K562 (cell line): ENCODE measurements around the gene TMOD3. TPM values are rescaled to one million over a fixed set of nuclear protein-coding genes. Genes with fewer than 3 reads are reported as not detected.

Source experiments
- BCOR ChIP-seq: fragments of 450-650 bp; IDR thresholded peaks from 2 replicates; pipeline ENCODE4 v1.6.1; 2016
- CCAR2 ChIP-seq: fragments of 200-400 bp; formaldehyde crosslinking; IDR thresholded peaks from 2 replicates; pipeline ENCODE4 v1.6.1; 2017; ENCODE audit warnings: mild to moderate bottlenecking, low read depth, low read length
- POLR3G ChIP-seq: IDR thresholded peaks from 2 replicates; pipeline ENCODE4 v1.6.1; 2011; ENCODE audit not compliant: insufficient read length, insufficient replicate concordance; ENCODE audit errors: extremely low read depth
- RAD21 ChIP-seq, 2 experiments: fragments of 250-450 bp in 1 of 2; fragments of 450-650 bp in 1 of 2; sonication (Bioruptor Pico) in 1 of 2; formaldehyde crosslinking in 1 of 2; IDR thresholded peaks in 1 of 2; conservative IDR thresholded peaks in 1 of 2; 2 replicates each; pipeline versions ENCODE4 v1.4.0 to v1.8.0; 2020 to 2022; ENCODE audit warnings: mild to moderate bottlenecking in 2 of 2, moderate library complexity in 1 of 2
- TEAD2 ChIP-seq: fragments of 450-650 bp; IDR thresholded peaks from 2 replicates; pipeline ENCODE4 v1.6.1; 2016; ENCODE audit warnings: missing genetic modification characterization, control low read depth, missing compliant biosample characterization
- ZNF316 ChIP-seq: fragments of 450-650 bp; IDR thresholded peaks from 2 replicates; pipeline ENCODE4 v1.6.1; 2016
- polyA plus RNA-seq, 8 experiments: library from polyadenylated mRNA; depleted of rRNA in 4 of 8; stranded (reverse) in 5 of 8; unstranded in 3 of 8; fragments of >200 nt; fragmentation: Nextera tagmentation in 2 of 8; fragmentation: Illumina TruSeq in 1 of 8; extraction: Ambion mirVana in 2 of 8; extraction: Trizol in 1 of 8; gene quantifications; 2 replicates each; pipeline versions ENCODE4 v1.2.1 to v1.2.3, GENCODE V29; 2011 to 2014; ENCODE audit warnings: inconsistent platforms in 1 of 8, missing spikeins in 1 of 8
- total RNA-seq, 7 experiments: library from RNA; depleted of rRNA in 6 of 7; stranded (reverse); fragments of >200 nt in 6 of 7; fragmentation: Illumina TruSeq in 2 of 7; extraction: Trizol in 2 of 7; gene quantifications; 2 replicates each; pipeline versions ENCODE4 v1.2.1 to v1.2.3, GENCODE V29; 2011 to 2021; ENCODE audit warnings: low replicate concordance in 1 of 7
- TF ChIP-seq, protein P1 (sequence below): sonication (generic); formaldehyde crosslinking; IDR thresholded peaks from 2 replicates; pipeline ENCODE4 v1.8.0; 2022; ENCODE audit warnings: missing genetic modification reagents, mild to moderate bottlenecking, moderate library complexity, borderline replicate concordance
- TF ChIP-seq, protein P2 (sequence below): fragments of 200-400 bp; formaldehyde crosslinking; IDR thresholded peaks from 2 replicates; pipeline ENCODE4 v1.6.1; 2017; ENCODE audit warnings: mild to moderate bottlenecking, low read depth, low read length, moderate library complexity
- TF ChIP-seq, protein P3 (sequence below): fragments of 450-650 bp; IDR thresholded peaks from 2 replicates; pipeline ENCODE4 v1.6.1; 2017; ENCODE audit warnings: antibody characterized with exemption, mild to moderate bottlenecking
- TF ChIP-seq, protein P4 (sequence below), 2 experiments: fragments of 450-650 bp in 1 of 2; sonication (generic) in 1 of 2; formaldehyde crosslinking in 1 of 2; IDR thresholded peaks in 1 of 2; conservative IDR thresholded peaks in 1 of 2; 2 replicates each; pipeline versions ENCODE4 v1.6.1 to v1.8.1; 2016 to 2023; ENCODE audit warnings: mild to moderate bottlenecking in 2 of 2, moderate library complexity in 2 of 2, inconsistent platforms in 1 of 2, missing genetic modification reagents in 1 of 2
- TF ChIP-seq, protein P5 (sequence below): fragments of 250-450 bp; sonication (Bioruptor Pico); IDR thresholded peaks from 2 replicates; pipeline ENCODE4 v1.9.0; 2021; ENCODE audit warnings: mild to moderate bottlenecking
- TF ChIP-seq, protein P6 (sequence below): fragments of 200-800 bp; sonication (Bioruptor generic); IDR thresholded peaks from 2 replicates; pipeline ENCODE4 v1.6.1; 2017; ENCODE audit warnings: missing genetic modification characterization, missing compliant biosample characterization

Gene TMOD3
- total and polyA plus RNA-seq, 9 of the 15 experiments (the other 6 are each of a cell fraction or from before 2014, with no cell fraction given): 6.8 to 45.0 (median 30.9) TPM

DNA sequence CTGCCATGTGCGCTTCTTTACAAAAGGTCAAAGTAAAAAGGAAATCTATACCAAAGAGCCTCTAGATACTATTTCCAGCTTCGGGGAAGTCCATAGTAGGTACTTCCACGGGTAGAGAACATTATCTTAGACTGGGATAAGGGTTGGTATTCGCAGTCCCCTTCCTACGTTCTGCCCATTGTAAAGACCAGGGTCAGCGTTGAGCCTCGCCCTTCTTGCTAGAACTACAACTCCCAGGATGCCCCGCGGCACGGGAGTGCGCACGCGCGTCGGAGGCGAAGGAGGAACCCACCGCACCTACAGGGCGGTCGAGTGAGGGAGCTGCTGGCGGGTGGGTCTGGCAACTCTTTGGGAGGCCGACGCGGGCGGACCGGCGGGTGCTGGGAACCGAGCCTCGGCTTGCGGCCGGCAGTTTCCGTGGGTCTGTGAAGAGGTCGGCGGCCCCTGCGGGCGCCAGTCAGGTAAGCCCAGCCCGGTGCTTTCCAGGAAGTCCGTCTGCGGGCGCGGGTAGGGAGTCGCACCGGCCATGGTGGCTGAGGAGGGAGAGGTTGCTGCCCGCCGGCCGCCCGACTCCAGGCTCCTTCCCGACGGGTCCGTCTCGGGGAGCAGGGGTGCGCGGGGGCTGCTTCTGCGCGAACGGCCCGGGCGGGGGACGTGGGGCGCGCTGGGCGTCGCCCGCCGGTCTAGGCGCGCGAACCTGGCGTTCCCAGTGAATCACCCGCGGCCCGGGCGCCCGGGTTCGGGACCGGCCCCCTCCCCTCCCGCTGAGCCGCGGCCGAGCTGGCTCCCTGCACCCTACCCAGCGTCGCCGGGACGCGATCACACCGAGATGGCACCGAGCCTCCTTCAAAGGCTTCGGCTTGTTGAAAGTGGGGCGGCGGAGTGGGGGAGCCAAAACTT, at the start of gene TMOD3 (continued):
- TF ChIP-seq, protein P1, sequence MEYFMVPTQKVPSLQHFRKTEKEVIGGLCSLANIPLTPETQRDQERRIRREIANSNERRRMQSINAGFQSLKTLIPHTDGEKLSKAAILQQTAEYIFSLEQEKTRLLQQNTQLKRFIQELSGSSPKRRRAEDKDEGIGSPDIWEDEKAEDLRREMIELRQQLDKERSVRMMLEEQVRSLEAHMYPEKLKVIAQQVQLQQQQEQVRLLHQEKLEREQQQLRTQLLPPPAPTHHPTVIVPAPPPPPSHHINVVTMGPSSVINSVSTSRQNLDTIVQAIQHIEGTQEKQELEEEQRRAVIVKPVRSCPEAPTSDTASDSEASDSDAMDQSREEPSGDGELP (CRISPR knock-in tag): peak; percentile 38; the same call in 1 of the 2 replicates
- TF ChIP-seq RAD21 (CRISPR knock-in tag; conservative IDR thresholded peaks at IDR 0.05 in 1 of 2, IDR thresholded peaks at IDR 0.05 in 1 of 2) (no peak), CCAR2 (no peak), ZNF316 (no peak), TEAD2 (tag) (no peak), POLR3G (no peak), BCOR (no peak)
- TF ChIP-seq, protein P2, sequence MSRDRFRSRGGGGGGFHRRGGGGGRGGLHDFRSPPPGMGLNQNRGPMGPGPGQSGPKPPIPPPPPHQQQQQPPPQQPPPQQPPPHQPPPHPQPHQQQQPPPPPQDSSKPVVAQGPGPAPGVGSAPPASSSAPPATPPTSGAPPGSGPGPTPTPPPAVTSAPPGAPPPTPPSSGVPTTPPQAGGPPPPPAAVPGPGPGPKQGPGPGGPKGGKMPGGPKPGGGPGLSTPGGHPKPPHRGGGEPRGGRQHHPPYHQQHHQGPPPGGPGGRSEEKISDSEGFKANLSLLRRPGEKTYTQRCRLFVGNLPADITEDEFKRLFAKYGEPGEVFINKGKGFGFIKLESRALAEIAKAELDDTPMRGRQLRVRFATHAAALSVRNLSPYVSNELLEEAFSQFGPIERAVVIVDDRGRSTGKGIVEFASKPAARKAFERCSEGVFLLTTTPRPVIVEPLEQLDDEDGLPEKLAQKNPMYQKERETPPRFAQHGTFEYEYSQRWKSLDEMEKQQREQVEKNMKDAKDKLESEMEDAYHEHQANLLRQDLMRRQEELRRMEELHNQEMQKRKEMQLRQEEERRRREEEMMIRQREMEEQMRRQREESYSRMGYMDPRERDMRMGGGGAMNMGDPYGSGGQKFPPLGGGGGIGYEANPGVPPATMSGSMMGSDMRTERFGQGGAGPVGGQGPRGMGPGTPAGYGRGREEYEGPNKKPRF: no peak
- TF ChIP-seq, protein P3, sequence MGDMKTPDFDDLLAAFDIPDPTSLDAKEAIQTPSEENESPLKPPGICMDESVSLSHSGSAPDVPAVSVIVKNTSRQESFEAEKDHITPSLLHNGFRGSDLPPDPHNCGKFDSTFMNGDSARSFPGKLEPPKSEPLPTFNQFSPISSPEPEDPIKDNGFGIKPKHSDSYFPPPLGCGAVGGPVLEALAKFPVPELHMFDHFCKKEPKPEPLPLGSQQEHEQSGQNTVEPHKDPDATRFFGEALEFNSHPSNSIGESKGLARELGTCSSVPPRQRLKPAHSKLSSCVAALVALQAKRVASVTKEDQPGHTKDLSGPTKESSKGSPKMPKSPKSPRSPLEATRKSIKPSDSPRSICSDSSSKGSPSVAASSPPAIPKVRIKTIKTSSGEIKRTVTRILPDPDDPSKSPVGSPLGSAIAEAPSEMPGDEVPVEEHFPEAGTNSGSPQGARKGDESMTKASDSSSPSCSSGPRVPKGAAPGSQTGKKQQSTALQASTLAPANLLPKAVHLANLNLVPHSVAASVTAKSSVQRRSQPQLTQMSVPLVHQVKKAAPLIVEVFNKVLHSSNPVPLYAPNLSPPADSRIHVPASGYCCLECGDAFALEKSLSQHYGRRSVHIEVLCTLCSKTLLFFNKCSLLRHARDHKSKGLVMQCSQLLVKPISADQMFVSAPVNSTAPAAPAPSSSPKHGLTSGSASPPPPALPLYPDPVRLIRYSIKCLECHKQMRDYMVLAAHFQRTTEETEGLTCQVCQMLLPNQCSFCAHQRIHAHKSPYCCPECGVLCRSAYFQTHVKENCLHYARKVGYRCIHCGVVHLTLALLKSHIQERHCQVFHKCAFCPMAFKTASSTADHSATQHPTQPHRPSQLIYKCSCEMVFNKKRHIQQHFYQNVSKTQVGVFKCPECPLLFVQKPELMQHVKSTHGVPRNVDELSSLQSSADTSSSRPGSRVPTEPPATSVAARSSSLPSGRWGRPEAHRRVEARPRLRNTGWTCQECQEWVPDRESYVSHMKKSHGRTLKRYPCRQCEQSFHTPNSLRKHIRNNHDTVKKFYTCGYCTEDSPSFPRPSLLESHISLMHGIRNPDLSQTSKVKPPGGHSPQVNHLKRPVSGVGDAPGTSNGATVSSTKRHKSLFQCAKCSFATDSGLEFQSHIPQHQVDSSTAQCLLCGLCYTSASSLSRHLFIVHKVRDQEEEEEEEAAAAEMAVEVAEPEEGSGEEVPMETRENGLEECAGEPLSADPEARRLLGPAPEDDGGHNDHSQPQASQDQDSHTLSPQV: 0 out of 2 replicates have a peak, but pooled peaks have one; percentile 4
- TF ChIP-seq, protein P4, sequence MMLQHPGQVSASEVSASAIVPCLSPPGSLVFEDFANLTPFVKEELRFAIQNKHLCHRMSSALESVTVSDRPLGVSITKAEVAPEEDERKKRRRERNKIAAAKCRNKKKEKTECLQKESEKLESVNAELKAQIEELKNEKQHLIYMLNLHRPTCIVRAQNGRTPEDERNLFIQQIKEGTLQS (IDR thresholded peaks at IDR 0.05): no peak
- TF ChIP-seq, protein P4 (CRISPR knock-in tag; conservative IDR thresholded peaks at IDR 0.05): no peak
- TF ChIP-seq, protein P5, sequence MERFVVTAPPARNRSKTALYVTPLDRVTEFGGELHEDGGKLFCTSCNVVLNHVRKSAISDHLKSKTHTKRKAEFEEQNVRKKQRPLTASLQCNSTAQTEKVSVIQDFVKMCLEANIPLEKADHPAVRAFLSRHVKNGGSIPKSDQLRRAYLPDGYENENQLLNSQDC (CRISPR knock-in tag): no peak
- TF ChIP-seq, protein P6, sequence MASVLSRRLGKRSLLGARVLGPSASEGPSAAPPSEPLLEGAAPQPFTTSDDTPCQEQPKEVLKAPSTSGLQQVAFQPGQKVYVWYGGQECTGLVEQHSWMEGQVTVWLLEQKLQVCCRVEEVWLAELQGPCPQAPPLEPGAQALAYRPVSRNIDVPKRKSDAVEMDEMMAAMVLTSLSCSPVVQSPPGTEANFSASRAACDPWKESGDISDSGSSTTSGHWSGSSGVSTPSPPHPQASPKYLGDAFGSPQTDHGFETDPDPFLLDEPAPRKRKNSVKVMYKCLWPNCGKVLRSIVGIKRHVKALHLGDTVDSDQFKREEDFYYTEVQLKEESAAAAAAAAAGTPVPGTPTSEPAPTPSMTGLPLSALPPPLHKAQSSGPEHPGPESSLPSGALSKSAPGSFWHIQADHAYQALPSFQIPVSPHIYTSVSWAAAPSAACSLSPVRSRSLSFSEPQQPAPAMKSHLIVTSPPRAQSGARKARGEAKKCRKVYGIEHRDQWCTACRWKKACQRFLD: no peak; the same call in 1 of the 2 replicates
